Neural cell (in vitro differentiated cells): ENCODE measurements around the gene GAREM1. TPM values are rescaled to one million over a fixed set of nuclear protein-coding genes. Genes with fewer than 3 reads are reported as not detected.

ENCODE experiments used
- H2AFZ ChIP-seq: fragments of 200-600, 300-800 bp; sonication (generic), shearing (Covaris generic); 2 replicates; pipeline ENCODE4 v1.6.0; 2014; ENCODE audit warnings: low read depth, mild to moderate bottlenecking, antibody characterized with exemption, low read length, moderate library complexity
- H3F3A ChIP-seq: fragments of 200-600 bp; shearing (Covaris generic); 2 replicates; pipeline ENCODE4 v1.6.1; 2016; ENCODE audit warnings: mild to moderate bottlenecking, moderate library complexity, mixed read lengths, antibody characterized with exemption, low read length; ENCODE audit not compliant: insufficient read depth, poor library complexity, severe bottlenecking
- H3K27ac ChIP-seq: fragments of 200-600, 300-800 bp; sonication (generic), shearing (Covaris generic); 2 replicates; pipeline ENCODE4 v1.5.1; 2014; ENCODE audit warnings: mild to moderate bottlenecking, low read length, moderate library complexity
- H3K27me3 ChIP-seq: fragments of 300-800, 200-600 bp; sonication (generic), shearing (Covaris generic); 2 replicates; pipeline ENCODE4 v1.6.0; 2014; ENCODE audit warnings: mild to moderate bottlenecking, low read depth, low read length, moderate library complexity; ENCODE audit not compliant: insufficient read depth
- H3K36me3 ChIP-seq: fragments of 300-800, 200-600 bp; sonication (generic), shearing (Covaris generic); 2 replicates; pipeline ENCODE4 v1.5.1; 2014; ENCODE audit warnings: mild to moderate bottlenecking, antibody characterized with exemption, low read length, moderate library complexity; ENCODE audit not compliant: insufficient read depth
- H3K4me2 ChIP-seq: fragments of 300-800, 200-600 bp; sonication (generic), shearing (Covaris generic); 2 replicates; pipeline ENCODE4 v1.6.0; 2014; ENCODE audit warnings: mild to moderate bottlenecking, low read length
- H3K4me3 ChIP-seq: fragments of 300-800, 200-600 bp; sonication (generic), shearing (Covaris generic); 2 replicates; pipeline ENCODE4 v1.5.1; 2014; ENCODE audit warnings: mild to moderate bottlenecking, low read length, moderate library complexity
- H3K79me2 ChIP-seq: fragments of 200-600 bp; shearing (Covaris generic); replicated peaks from 2 replicates; pipeline ENCODE4 v1.6.0; 2014; ENCODE audit warnings: mild to moderate bottlenecking, low read length, moderate library complexity; ENCODE audit not compliant: insufficient read depth
- H3K9ac ChIP-seq: fragments of 300-800, 200-600 bp; sonication (generic), shearing (Covaris generic); 2 replicates; pipeline ENCODE4 v1.6.1; 2016; ENCODE audit warnings: mild to moderate bottlenecking, low read length, mixed read lengths
- H3K9me2 ChIP-seq: fragments of 200-600 bp; shearing (Covaris generic); 2 replicates; pipeline ENCODE4 v1.6.1; 2016; ENCODE audit warnings: mild to moderate bottlenecking, low read length, mixed read lengths; ENCODE audit not compliant: insufficient read depth
- H3K9me3 ChIP-seq: fragments of 200-600, 300-800 bp; sonication (generic), shearing (Covaris generic); 2 replicates; pipeline ENCODE4 v1.6.1; 2016; ENCODE audit warnings: mild to moderate bottlenecking, mixed run types, low read length, moderate library complexity, mixed read lengths
- H4K20me1 ChIP-seq: fragments of 200-600 bp; shearing (Covaris generic); 2 replicates; pipeline ENCODE4 v1.6.1; 2016; ENCODE audit warnings: mild to moderate bottlenecking, mixed run types; ENCODE audit not compliant: insufficient read depth
- CTCF ChIP-seq: fragments of 450-650 bp; IDR thresholded peaks from 2 replicates; pipeline ENCODE4 v1.5.1; 2014; ENCODE audit warnings: antibody characterized with exemption, mild to moderate bottlenecking, moderate library complexity; ENCODE audit not compliant: poor library complexity, severe bottlenecking
- EP300 ChIP-seq: fragments of 450-650 bp; conservative IDR thresholded peaks from 2 replicates; pipeline ENCODE4 v1.6.1; 2014; ENCODE audit warnings: antibody characterized with exemption, mild to moderate bottlenecking, moderate library complexity; ENCODE audit not compliant: poor library complexity, severe bottlenecking
- EZH2 ChIP-seq: fragments of 200-600, 300-800 bp; shearing (Covaris generic), sonication (generic); IDR thresholded peaks from 2 replicates; pipeline ENCODE4 v1.6.1; 2014; ENCODE audit warnings: antibody characterized with exemption, low read length, borderline replicate concordance, mild to moderate bottlenecking; ENCODE audit not compliant: insufficient read depth, poor library complexity, severe bottlenecking
- MXI1 ChIP-seq: fragments of 450-650 bp; conservative IDR thresholded peaks from 2 replicates; pipeline ENCODE4 v1.6.1; 2014; ENCODE audit warnings: antibody characterized with exemption, mild to moderate bottlenecking; ENCODE audit not compliant: poor library complexity, severe bottlenecking
- POLR2AphosphoS5 ChIP-seq: IDR thresholded peaks from 2 replicates; pipeline ENCODE4 v1.6.1; 2012
- RAD21 ChIP-seq: fragments of 450-650 bp; conservative IDR thresholded peaks from 2 replicates; pipeline ENCODE4 v1.6.1; 2014; ENCODE audit warnings: antibody characterized with exemption, mild to moderate bottlenecking, moderate library complexity
- SMC3 ChIP-seq: fragments of 450-650 bp; conservative IDR thresholded peaks from 2 replicates; pipeline ENCODE4 v1.6.1; 2014; ENCODE audit warnings: antibody characterized with exemption, mild to moderate bottlenecking, moderate library complexity; ENCODE audit not compliant: poor library complexity
- TAF1 ChIP-seq: IDR thresholded peaks from 2 replicates; pipeline ENCODE4 v1.6.1; 2012; ENCODE audit warnings: low read depth
- polyA plus RNA-seq: library from polyadenylated mRNA; depleted of rRNA; stranded (reverse); fragments of >200 nt; gene quantifications from 2 replicates; pipeline ENCODE4 v1.2.3, GENCODE V29; 2014
- TF ChIP-seq, protein P1 (sequence below): IDR thresholded peaks from 2 replicates; pipeline ENCODE4 v1.6.1; 2012; ENCODE audit warnings: borderline replicate concordance

GAREM1 gene
- polyA plus RNA-seq, 1 donor from 2014 or later, result 1.3 TPM

DNA sequence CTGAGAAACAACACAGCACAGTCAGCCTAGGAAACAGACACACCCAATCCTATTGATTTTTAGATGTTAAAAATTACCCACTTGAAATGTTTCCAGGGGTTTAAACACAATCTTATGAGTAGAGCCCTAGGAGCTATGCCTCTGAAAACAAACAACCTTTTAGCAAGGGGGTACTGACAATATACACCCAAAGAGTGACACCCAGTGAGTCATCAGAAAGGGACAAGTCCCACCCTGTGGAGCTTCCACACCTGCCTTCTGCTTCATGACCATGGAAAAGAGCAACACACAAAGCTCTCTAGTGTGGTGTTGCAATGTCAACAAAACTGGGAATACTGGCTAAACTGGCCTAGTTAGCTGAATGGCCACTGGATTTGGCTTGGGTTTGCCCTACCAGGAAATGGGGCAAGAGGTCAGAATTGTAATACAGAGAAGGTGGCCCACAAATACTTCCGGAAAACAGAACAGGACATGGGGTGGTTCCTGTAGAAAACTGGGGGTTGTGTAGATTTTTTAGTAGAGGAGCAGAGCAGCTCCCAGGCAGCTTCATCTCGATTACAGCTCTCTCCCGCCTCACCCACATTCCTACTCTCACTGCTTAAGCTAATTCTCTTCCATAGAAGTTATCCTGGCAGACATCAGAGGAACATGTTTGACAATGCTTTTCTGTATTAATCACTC, 98.2 kb downstream of the GAREM1 start:
- TF ChIP-seq CTCF (no peak), RAD21 (no peak), EP300 (no peak), TAF1 (no peak), POLR2AphosphoS5 (no peak), MXI1 (no peak), EZH2 (no peak), SMC3 (no peak)
- TF ChIP-seq, protein P1, sequence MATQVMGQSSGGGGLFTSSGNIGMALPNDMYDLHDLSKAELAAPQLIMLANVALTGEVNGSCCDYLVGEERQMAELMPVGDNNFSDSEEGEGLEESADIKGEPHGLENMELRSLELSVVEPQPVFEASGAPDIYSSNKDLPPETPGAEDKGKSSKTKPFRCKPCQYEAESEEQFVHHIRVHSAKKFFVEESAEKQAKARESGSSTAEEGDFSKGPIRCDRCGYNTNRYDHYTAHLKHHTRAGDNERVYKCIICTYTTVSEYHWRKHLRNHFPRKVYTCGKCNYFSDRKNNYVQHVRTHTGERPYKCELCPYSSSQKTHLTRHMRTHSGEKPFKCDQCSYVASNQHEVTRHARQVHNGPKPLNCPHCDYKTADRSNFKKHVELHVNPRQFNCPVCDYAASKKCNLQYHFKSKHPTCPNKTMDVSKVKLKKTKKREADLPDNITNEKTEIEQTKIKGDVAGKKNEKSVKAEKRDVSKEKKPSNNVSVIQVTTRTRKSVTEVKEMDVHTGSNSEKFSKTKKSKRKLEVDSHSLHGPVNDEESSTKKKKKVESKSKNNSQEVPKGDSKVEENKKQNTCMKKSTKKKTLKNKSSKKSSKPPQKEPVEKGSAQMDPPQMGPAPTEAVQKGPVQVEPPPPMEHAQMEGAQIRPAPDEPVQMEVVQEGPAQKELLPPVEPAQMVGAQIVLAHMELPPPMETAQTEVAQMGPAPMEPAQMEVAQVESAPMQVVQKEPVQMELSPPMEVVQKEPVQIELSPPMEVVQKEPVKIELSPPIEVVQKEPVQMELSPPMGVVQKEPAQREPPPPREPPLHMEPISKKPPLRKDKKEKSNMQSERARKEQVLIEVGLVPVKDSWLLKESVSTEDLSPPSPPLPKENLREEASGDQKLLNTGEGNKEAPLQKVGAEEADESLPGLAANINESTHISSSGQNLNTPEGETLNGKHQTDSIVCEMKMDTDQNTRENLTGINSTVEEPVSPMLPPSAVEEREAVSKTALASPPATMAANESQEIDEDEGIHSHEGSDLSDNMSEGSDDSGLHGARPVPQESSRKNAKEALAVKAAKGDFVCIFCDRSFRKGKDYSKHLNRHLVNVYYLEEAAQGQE, result no peak
- Histone ChIP-seq H3K27ac (no peak overlapping the region), H3K79me2 (no peaks in the 10 kb centered on the region), H3K9me2 (no peaks in the 10 kb centered on the region), H4K20me1 (no peaks in the 10 kb centered on the region), H3K9me3 (no peaks in the 10 kb centered on the region), H3K9ac (no peak overlapping the region), H3K36me3 (no peaks in the 10 kb centered on the region), H3K27me3 (no peaks in the 10 kb centered on the region), H3K4me3 (no peak overlapping the region), H3F3A (no peaks in the 10 kb centered on the region), H3K4me2 (no peak overlapping the region), H2AFZ (no peak overlapping the region)

- no peak for TF ChIP-seq SMC3
- no peak for TF ChIP-seq TAF1
- TF ChIP-seq EZH2, result no peak
- no peak for TF ChIP-seq MXI1
- no peak for TF ChIP-seq EP300
- no peak for TF ChIP-seq CTCF
- no peak for TF ChIP-seq RAD21
- no peak for TF ChIP-seq POLR2AphosphoS5
- TF ChIP-seq, protein P1, result no peak
- Histone ChIP-seq H3K9ac (no peak overlapping the region), H3K9me3 (no peaks in the 10 kb centered on the region), H3K27me3 (no peaks in the 10 kb centered on the region), H4K20me1 (no peaks in the 10 kb centered on the region), H3K36me3 (no peaks in the 10 kb centered on the region), H3K4me2 (no peak overlapping the region), H3K27ac (no peak overlapping the region), H2AFZ (no peak overlapping the region), H3K9me2 (no peaks in the 10 kb centered on the region), H3K79me2 (no peaks in the 10 kb centered on the region), H3F3A (no peaks in the 10 kb centered on the region), H3K4me3 (no peak overlapping the region)
Measured at GRCh38 chr18:32372047-32372380, 98.7 kb downstream of the GAREM1 start.
